Measurements from ENCODE around the gene FAM120A.
"Not testable (repeated sequence)": the region's sequence is repeated elsewhere in the genome, so short reads cannot be mapped to it uniquely, and the experiment has no call there.

The FAM120A gene

DNA sequence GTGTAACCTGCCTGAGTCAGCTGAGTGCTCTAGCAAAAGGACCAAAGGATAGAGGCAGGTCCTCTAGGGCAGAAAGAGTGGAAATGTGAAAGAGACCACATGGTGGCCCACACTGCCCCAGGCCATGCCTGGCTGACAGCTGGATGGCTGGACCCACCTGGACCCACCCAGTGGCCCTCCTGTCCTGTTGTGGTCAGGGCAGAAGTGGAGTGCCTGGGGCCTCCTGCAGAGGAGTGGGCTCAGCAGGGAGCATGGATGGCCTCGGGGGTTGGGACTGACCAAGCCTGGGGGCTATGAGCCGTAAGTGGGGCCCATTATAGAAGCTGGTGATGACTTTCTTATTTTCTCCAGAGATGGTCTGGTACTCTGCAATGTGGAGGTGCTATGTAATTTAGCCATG is 57.6 kb downstream of the FAM120A start:
- DNase-seq (ENCODE audit: low spot score), result no peak

DNA sequence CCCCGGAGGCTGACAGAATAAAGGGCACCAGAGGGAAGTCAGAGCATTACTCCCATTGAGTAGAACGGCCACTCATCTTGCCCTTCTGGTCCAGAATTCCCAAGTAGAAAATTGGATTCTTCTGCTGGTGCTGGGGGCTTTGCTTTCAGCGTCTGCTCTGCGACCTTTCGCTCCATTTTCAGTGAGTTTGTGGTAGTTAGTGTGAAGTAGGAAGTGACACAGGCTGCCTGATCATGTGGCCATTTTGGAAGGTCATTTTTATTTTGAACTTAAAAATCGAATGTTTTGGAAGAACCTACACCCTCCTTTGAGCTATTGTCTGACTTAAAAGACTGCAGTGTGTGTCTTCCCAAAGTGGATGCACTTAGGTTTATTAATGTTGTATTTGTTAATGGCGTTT is 58.6 kb downstream of the FAM120A start:
- no peak for DNase-seq (ENCODE audit: low spot score)

DNA sequence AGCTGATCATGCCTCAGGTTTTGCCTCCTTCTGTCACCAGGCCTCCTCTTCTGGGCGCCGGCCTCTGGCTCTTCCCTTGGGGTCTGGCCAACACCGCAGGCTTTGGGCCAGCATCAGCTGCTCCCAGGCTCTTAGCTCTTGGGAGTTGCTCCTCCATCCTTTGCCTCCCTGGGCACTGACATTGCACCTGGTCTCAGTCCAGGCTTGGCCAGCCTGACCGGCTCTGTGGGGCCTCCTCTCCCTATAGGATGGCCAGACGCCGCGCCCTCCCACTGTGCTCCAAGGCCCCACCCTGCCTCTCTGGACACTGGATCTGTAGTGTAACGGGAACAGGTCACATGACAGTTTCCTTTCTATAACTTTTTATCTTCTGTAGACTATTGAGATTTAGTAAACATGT is 59.7 kb downstream of the FAM120A start:
- not testable (repeated sequence) for DNase-seq (ENCODE audit: low spot score)

DNA sequence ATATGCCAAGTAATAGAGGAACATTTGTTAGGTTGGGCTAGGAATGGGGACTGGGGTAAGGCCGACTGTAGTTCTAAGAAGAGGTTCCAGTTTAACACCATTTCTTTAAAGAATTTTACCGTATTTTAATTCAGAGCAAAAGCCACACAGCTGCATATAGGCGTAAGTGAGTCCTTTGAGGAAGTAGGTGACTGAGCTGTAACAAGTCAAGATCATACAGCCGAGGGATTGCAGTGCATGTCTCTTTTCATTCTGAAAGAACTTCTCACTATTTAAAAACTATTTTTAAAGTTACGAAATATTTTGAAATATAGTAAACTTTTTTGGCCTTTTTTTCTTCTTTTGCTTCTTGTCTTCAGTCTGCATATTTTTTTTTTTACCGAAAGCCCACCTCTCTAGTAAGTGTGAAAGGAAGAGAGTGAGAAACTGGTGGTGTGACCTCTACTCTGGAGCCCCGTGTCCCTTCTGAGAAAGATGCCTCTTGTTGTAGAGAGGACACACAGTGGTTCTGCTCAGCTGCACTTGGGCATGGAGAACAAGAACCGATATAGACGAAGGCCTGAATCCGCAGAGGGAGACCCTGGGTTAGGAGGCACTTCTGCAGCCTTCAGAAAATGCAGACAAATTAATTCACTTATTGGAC is 60.8 kb downstream of the FAM120A start:
- not testable (repeated sequence) for DNase-seq (ENCODE audit: low spot score)

DNA sequence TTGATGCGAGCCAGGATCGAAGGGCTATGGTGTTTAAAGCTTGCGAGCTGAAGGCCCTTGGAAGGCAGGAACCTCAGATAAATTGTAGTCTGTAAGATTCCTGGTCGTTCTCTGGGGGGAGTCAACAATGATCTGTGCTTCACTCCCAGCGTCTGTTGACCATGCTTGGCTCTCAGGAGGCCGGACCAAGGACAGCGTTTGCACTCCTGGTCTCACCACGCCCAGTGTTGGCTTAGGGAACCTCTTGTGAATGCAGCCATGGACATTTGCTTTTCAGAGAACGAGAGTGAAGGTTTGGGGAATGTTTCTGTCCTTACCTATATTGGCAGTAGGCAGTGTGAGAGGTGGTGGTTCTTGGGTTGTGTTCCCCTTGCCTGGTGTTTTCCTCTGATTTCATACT is 62.1 kb downstream of the FAM120A start:
- no peak for DNase-seq (ENCODE audit: low spot score)

DNA sequence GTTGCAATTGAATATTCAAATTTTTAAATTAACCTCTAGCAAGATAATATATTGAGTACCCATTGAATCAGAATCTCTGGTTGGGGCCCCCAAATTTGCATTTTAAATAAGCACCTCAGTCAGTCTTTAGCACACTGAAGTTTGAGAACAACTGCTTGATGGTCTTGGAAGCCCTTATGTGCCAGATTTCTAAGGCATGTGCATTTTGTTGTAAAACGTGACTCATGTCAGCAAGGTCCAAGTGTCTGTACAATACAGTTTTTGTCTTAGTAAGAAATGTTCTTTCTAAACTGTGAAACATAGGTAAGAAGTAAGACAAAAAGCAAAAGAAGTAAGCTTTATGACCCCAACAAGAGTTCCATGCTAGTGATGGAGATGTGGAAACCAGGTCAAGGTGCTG is 65.8 kb downstream of the FAM120A start:
- DNase-seq (ENCODE audit: low spot score), result no peak

DNA sequence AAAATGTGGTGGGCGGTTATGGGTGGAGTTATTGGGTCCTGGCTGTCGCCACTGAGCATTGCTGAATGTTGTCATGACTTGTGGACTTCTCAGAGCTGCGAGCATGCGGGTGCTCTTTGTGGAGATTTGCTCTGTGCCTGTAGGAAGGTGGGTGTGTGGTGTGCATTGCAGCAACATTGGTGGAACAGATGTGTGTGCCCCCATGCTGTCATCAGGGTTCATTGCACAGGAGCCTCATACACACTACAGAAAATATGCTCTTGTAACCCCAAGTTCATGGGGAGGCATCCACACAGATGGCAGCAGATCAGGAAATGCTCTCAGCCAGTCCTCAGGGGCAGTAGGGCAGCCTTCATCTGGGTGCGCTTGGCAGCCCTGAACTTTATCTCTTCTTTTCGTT is 69.0 kb downstream of the FAM120A start:
- no peak for DNase-seq (ENCODE audit: low spot score)

DNA sequence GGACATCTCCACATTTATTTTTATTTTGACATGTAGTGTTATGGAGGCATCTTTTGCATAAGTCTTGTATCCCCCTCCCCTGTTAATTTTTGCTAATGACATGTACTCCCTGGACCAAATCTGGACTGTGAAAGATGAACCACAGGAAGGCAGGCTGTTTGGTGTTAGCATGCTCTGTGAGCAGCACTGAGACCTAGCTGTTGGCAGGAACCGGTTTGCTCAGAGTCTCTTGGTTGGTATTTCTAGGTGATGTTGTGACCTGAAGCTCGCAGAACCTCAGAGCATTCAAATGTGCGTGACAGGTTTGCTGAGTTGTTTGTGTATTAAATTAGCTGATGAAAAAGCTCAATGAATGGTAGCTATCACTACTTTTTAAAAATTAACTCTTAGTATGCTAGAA is 71.3 kb downstream of the FAM120A start:
- DNase-seq (ENCODE audit: low spot score), result no peak

DNA sequence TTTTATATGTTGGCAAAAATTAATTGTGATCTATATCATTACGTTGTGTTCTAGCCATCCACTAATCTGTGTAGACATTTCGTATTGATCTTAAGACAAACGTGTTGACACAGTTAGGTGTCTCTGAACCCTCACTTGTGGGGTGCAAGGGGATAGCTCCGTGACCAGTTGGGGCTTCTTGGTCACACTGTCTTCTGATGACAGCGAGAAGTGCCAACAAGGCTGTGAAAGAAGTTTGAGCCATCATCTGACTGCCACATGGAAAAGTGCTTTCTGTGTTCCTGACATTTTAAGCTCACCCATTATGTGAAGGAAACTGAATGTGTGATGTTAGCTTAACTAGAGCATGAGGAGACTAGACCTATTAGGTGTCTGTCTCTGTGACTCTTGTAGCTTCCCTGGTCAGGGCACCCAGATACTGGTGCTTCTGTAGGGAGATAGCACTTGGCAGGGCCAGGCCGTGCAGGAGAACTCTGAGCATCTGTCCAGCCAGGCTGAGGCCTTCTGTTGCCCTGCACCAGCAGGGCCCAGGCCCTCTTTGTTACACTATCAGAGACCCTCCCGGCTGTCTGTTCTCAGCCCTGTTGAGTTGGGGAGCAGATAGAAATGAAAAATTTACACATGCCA is 72.1 kb downstream of the FAM120A start:
- DNase-seq (ENCODE audit: low spot score), result no peak

DNA sequence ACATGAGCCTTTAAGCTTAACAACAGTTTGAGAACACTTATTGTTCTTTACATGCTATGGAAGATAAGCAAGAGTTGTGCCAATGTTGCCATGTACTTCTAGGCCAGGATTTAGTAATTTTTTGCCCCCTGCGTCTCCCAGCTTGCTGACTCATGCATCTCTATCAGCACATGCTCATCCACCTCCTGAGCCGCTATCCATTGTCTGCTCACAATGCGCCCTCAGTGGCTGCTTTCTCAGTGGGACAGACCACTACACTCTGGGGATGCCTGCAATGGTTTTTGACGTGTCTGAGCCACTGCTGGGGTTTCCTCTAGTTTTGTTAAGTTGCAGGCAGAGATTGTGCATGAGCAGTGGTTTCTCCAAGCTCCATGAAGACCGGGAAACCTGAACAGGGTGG is 74.0 kb downstream of the FAM120A start:
- DNase-seq (ENCODE audit: low spot score), result no peak

DNA sequence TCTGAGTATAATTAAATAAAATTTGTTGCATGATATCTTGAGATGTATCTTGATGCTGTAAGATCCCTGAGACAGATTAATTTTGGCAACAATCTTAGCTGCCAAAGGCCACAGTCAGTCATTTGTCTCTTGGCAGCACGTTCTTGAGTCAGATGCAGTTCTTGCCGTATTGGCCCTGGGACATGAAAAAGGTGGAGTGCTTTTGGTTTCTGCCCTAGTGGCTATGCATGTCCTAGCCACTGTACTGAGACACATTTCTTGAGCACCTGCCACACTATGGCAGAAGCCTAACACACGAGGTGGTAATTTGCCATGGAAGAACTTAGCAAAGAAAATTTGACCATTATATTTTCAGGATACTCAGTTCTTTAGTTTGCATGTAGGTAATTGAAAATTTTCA is 79.9 kb downstream of the FAM120A start:
- DNase-seq (ENCODE audit: low spot score), result no peak

DNA sequence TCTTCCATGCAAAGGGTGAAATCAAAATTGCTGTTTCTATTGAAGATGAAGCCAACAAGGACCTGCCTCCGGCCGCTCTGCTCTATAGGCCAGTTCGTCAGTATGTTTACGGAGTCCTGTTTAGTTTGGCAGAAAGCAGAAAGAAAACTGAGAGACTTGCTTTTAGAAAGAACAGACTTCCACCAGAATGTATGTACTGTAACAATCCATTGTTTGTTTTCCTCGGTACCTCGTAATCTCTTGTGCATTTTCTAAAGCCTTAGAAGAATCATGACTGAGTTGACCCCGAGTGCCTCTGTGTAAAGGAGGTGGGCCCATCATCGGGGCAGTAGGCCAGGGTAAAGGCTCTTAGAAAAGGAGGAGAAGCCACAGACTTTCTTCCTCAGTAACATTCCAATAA is 80.7 kb downstream of the FAM120A start:
- DNase-seq (ENCODE audit: low spot score), result no peak

DNA sequence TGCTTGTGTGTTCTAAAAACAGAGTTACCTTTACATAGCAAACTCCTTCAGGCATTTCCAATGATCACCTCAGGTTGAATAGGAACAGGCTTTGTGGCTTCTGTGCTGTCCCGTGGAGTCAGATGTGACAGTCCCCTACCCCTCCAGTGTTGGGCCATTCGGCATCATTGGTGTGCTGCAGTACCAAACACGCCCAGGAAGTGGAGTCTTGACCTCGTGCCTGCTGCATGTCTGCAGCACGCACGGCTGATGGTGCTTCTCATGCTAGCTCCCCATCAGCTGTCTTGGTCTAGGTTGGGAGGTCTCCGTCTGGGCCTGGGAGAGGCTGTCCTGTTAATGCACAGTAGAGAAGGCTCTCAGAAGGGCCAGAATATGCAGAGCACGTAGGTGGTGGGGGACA is 82.4 kb downstream of the FAM120A start:
- DNase-seq (ENCODE audit: low spot score), result no peak

DNA sequence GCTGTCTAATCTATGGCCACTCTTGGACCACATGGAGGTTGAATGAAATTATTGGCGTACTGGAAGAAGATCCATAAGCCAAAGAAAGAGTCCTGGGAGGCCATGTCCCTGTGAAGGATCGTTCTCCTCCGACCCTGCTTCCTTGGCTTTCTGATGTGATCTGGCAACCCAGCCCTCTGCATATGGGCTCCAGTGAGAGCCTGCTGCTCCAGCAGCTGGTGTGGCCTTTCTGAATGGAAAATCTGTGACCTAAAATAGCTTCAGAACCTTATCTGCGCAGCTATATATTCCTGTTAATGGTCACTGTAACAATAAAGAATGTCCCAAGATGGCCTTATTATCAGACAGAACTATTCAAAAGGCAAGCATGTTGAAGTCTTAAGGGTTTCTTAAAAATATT is 84.7 kb downstream of the FAM120A start:
- no peak for DNase-seq (ENCODE audit: low spot score)

DNA sequence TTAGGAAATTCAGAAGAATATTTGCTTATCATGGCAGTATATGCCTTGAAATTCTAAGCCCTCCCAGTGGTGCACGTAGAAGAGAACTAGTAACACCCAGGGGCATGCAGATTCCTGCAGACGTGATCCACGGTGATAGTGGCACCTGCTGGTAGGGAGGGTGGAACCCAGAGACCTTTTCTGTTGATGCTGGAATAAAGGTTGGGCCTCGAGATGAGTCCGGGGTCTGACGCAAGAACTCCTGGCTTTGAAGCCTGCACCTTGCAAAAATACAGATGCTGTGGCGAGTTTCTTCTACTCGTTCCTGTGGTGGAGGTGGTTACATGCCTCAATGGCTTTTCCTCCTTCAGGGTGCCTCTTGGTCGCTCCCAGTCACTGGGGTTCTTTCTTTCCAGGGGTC is 85.4 kb downstream of the FAM120A start:
- no peak for DNase-seq (ENCODE audit: low spot score)

DNA sequence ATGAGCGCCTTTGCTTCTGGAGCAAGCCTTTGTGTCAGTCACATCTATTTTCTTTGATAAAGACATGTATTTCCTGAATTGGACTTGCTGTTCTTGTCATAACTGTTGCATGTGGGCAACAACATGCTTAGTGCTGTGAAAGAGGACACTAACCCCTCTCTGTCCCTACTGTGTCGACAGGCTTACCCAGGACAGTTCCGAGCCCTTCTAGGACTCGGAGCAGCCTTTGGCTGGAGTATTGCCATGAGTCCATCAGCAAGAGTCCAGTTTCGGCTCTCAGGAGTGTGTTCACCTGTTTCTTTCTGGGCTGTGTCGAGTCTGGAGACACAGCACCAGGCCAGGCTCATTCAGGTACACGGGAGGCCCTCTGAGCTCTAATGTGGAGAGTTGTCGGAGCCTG is 88.8 kb downstream of the FAM120A start:
- no peak for DNase-seq (ENCODE audit: low spot score)

DNA sequence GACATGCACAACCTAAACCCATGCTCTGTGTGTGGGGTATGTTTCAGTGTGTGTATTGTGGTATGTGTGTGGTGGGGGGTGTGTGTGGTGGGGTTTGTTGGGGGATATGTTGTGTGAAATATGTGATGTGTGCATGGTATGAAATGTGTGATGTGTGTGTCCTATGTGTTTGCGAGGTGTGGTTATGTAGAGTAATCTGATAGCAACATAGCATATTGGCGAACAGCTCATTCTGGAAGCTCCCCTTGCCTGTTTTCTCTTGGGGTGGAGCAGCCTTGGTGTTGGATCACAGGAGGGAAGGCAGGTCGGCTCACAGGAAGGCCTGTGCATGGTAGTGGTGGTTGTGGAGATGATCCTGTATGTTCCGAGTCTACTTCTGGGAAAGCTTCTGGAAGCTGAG is 89.5 kb downstream of the FAM120A start:
- no peak for DNase-seq (ENCODE audit: low spot score)

DNA sequence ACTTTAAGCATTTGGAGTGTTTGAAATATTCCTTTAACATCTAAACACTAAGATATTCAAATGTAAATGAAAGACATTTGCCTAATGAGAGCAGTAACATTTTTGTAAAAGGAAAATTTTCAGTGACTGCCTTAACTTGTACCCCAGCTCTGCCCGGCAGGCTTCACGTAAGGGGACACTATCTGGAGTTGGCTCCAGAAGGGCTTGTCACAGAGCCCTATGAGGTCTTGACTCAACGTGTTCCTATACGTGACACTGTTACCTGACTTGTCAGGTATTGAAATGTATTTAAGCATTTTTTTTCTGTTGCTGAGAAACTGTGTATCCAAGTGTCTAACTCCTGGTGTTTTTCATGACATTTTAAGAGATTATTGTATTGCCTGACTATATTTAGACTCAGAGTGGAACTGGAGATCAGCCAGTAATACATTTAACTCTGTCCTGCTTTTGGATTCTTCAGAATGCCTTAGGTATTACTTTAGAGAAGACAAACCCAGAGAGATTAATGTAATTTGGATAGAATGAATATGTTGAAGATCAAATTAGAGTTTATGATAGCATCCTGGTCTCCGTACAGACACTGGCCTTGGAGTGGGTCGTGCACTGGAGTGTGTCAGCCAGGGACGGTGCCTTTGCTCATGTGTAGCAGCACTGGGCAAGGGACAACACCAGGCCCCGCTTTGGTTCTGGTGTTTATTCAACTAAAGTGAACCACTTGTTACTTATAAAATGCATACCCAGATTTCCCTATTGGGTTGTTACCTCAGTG is 90.3 kb downstream of the FAM120A start:
- no peak for DNase-seq (ENCODE audit: low spot score)

DNA sequence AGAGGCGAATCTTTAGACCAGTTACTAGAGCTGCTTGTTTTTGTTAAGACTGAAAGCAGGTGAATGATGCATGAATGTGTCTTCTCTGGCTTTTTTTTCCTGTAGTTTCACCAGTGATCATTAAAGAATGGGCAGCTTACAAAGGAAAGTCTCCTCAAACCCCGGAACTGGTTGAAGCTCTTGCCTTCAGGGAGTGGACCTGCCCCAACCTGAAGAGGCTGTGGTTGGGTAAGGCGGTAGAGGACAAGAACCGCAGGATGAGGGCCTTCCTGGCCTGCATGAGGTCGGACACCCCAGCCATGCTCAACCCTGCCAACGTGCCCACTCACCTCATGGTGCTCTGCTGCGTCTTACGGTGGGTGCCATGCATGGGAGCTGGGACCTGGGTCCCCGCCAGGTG is 91.6 kb downstream of the FAM120A start:
- DNase-seq (ENCODE audit: low spot score), result no peak

DNA sequence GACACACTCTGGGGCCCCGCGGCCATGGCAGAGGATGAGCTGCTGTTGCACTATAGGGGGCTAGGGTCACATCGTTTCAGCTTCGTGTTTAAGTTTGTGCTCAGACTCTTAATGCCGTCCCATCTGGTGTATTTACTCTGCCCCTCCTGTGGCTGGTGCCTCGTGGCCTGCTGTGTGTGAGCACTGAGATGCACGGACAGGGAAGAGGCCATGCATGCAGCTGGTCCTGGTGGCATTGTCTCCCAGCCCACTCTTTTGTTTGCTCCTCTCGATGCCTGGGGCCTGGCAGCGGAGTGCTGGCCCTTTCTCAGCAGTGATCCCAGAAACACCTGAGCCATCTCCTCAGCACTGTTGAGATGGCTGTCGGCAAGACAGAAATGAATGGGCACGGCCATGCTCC is 94.9 kb downstream of the FAM120A start:
- no peak for DNase-seq (ENCODE audit: low spot score)

DNA sequence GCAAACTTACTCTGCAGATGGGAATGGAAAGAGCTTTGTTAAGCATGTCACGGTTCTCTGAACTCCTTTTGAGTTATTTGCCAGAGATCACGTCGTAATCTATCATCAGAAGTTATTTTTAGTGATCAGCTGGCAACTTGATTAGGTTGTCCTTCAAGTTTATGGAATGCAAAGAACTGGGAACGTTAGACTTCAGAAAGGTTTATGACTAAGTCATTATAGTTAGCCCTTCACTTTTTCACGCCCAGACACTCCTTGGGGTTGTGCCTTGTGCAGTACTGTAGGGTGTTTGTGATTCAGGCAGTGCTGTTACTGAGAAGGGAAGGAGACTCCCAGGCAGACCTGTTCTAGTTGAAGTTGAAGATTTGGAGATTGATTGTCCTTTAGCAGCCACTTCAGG is 98.1 kb downstream of the FAM120A start:
- no peak for DNase-seq (ENCODE audit: low spot score)

DNA sequence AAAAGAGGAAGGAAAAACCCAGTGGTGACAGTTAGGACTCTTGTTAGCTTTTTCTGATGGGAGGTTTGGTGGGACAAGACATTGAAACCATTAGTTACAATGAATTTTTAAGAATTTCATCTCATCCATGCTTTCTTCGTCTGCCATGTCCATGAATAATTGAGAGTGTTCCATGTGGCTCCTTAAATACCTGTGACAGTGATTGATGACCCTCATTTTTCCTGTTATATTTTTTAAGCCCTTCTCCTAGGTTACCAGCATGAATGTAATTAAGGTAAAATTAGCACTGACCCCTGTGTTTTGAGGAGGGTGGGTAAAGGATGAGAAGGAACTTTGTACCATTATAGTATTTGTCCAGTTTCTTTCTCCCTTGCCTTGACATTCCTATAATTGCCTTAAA is 101.4 kb downstream of the FAM120A start:
- no peak for DNase-seq (ENCODE audit: low spot score)

DNA sequence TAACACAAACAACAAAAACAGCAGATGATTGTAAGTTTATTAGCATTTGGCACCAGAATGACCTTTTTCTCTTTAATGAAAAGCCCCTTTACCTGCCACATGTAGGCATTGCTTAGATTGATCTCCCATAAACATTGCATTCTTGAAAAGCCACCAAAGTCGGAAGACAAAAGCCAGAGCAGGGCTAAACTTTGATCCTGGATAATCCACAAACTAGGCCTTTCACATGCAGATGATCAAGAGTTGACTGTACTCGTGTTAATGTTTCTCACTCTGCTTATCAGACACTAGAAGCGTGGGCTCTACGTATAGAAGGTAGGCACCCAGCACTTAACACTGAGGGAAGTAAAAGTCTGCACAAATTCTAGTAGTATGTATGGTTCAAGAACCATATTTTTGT is 103.9 kb downstream of the FAM120A start:
- DNase-seq (ENCODE audit: low spot score), result no peak

Measured in SW480 (cell line).